Skin epidermis (tissue), 12 donors: ENCODE measurements around the gene UBXN10.

Experiments
- H3K27ac ChIP-seq, 21 experiments: fragments of 200-600 bp; sonication (generic) in 11 of 21; one replicate each; pipeline ENCODE4 v1.5.0; 2020; ENCODE audit warnings: mild to moderate bottlenecking in 3 of 21, inconsistent platforms in 2 of 21, moderate library complexity in 2 of 21
- H3K4me3 ChIP-seq, 7 experiments: fragments of 200-600 bp; sonication (generic) in 2 of 7; one replicate each; pipeline ENCODE4 v1.5.0; 2020; ENCODE audit warnings: inconsistent platforms in 2 of 7, mild to moderate bottlenecking in 2 of 7, moderate library complexity in 1 of 7

The UBXN10 gene

DNA sequence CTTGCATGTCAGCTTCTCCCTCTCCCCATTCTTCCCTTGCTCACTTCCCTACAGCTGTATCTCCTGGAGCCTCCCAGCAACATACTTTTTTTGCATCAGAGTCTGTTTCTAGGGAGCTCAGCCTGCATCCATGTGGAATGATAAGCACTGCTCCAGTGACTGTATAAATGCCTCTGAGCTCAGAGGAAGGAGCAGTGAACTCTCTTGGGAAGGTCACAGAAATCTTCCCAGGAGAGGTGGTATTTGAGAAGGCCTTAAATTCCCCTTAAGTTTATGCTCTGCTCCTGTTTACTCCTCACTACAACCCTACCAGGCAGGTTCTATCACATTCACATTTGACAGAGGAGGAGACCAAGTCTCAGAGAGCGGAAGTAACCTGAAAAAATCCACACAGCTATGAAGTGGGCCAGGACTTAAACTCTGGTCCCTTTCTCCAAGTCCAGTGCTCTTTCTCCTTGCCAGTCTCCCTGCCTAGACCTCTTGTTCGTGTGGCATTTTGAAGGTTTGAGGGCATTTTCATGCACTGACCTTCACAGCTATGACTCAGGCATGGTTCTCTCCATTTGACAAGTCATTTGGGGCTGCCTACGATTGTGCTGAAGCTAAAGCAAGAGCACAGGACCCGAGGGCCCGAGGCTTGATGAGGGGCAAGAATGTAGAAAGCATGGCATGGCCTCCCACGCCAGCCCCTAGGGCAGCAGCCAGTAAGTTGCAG, 5.6 kb upstream of the UBXN10 start:
- H3K27ac ChIP-seq = no peak overlapping the region
- H3K4me3 ChIP-seq = no peak overlapping the region

- Histone ChIP-seq H3K27ac (no peak overlapping the region), H3K4me3 (no peak overlapping the region)
Measured at GRCh38 chr1:20180844-20181207, 5.1 kb upstream of the UBXN10 start.

- no peak overlapping the region for H3K27ac ChIP-seq
- H3K4me3 ChIP-seq = no peak overlapping the region
Measured at GRCh38 chr1:20182415-20182814, 3.5 kb upstream of the UBXN10 start.

DNA sequence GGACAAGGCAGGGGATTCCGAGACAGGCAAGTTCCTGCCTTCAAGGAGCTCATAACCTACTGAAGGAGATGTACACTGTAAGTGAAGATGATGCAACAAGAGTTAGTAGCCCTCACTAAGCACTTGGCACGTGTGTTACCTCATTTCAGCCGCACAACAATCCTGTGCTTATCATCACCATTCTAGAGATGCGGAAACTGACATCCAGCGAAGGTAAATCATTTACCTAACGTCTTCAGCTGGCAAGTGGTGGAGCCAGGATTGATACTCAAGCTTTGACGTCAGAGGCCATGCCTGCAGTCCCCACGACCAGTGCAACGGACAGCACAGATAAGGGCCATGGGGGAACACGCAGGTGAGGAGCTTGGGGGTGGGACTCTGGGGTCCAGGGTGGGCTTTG, 2.9 kb upstream of the UBXN10 start:
- Histone ChIP-seq H3K27ac (no peak overlapping the region), H3K4me3 (no peak overlapping the region)

GRCh38 chr1:20183616-20184271, 2.2 kb upstream of the UBXN10 start:
- Histone ChIP-seq H3K4me3 (no peak overlapping the region), H3K27ac (no peak overlapping the region)

- H3K27ac ChIP-seq = peak overlapping the region in 1 of 21 experiments; percentile 39
- no peak overlapping the region for H3K4me3 ChIP-seq
Measured at GRCh38 chr1:20184481-20184900, 1.4 kb upstream of the UBXN10 start.

- H3K4me3 ChIP-seq = peak overlapping the region; percentile 16 to 37 (median 23)
- peak overlapping the region in 15 of 21 experiments; percentile 8 to 82 (median 49) for H3K27ac ChIP-seq
Measured at GRCh38 chr1:20184997-20185833, 681 bp upstream of the UBXN10 start.

DNA sequence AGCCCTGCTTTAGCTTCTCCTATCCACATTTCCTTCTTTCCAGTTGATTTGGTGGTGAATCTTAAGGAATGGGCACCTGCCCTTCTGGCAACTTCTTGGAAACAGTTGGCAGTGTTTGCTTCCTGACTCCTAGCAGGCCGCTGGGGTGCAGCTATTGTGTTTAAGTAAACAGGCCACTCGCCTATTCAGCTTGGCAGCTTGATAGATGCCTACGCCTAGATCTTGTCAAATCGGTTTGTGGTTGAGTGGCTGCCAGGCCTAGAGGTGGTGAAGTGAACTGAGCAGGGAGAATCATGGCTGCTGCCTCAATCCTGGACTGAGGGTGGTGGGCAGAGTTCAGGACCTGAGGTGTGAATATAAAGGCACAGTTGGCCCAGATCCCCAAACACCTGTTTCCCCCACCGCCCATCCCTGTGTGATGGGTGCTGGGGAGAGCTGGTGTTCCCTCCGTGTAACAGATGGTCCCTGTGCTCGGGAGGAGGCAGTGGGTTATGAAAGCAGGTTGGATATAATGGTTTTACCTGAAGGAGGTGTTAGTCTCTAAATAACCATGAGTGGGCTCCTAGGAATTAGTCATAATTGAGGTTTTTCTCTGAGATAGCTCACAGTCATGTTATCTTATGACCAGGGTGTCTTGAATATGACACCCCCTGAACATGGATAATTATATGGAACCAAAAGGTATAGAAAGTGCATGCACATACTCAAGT, 1.4 kb downstream of the UBXN10 start:
- Histone ChIP-seq H3K27ac (peak overlapping the region in 9 of 21 experiments; percentile 6 to 67 (median 49)), H3K4me3 (no peak overlapping the region)

GRCh38 chr1:20187813-20188454, 2.0 kb downstream of the UBXN10 start:
- no peak overlapping the region for H3K4me3 ChIP-seq
- peak overlapping the region in 1 of 21 experiments; percentile 51 for H3K27ac ChIP-seq

DNA sequence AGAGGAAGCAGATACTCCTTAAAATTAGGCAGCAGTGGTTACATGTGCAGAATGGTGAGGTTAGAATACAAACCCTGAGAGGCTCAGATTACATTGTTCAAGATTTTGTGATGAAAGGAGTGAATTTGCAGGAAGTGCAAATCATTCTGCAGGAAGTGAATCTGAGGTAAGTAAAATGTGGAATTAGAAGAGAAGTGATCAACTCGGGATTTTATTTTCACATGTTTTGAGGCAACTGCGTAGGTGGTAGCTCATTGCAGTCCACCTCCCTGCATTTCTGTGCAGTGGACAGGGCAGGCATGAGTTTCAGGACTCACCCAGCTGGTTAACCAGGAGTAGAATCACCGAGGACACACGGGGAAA, 2.5 kb downstream of the UBXN10 start:
- no peak overlapping the region for H3K27ac ChIP-seq
- H3K4me3 ChIP-seq = no peak overlapping the region

DNA sequence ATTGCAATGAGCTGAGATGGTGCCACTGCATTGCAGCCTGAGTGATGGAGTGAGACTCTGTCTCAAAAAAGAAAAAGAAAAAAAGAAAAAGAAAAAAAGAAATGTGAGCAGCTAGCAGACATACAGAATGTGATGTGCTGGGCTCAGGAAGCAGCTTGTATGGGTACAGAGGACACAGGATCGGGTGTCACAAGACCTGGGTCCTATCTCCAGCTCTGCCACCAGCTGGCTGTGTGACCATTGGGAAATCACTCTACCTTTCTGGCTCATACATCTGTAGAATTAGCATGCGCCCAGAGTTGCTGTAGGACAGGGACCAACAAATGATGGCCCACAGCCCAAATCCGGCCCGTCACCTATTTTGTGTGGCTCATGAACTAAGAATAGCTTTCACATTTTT, 3.8 kb downstream of the UBXN10 start:
- Histone ChIP-seq H3K4me3 (no peak overlapping the region), H3K27ac (no peak overlapping the region)

- no peak overlapping the region for H3K27ac ChIP-seq
- H3K4me3 ChIP-seq = no peak overlapping the region
Measured at GRCh38 chr1:20190256-20191160, 4.6 kb downstream of the UBXN10 start.

GRCh38 chr1:20191266-20191825, 5.5 kb downstream of the UBXN10 start:
- Histone ChIP-seq H3K27ac (no peak overlapping the region), H3K4me3 (no peak overlapping the region)

DNA sequence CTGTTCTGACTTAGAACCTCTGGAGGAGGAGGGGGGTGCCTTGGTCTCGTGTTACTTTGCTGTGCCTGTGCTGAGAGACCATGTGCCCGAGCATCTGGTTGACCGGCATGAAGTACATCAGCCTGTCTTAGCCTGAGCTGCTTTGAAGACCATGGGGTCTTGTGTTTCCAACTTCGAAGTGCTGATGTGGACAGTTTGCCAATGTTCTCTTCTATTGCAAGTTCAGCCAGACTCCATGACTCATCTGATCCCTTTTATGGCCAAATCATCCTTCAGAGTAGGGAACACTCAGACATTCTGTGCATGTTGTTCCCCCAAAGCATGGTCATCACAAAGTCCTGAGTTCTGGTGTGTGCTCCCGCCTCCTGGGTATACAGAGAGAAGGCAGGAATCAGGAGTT, 6.5 kb downstream of the UBXN10 start:
- H3K27ac ChIP-seq = no peak overlapping the region

GRCh38 chr1:20192871-20193411, 7.0 kb downstream of the UBXN10 start:
- Histone ChIP-seq H3K4me3 (no peak overlapping the region), H3K27ac (no peak overlapping the region)

More for the DNA sequence above, 6.5 kb downstream of the UBXN10 start:
- no peak overlapping the region for H3K4me3 ChIP-seq

- Histone ChIP-seq H3K4me3 (no peak overlapping the region), H3K27ac (no peak overlapping the region)
Measured at GRCh38 chr1:20194224-20194623, 8.3 kb downstream of the UBXN10 start.

- no peak overlapping the region for H3K27ac ChIP-seq
- H3K4me3 ChIP-seq = no peak overlapping the region
Measured at GRCh38 chr1:20194757-20195461, 9.0 kb downstream of the UBXN10 start.

DNA sequence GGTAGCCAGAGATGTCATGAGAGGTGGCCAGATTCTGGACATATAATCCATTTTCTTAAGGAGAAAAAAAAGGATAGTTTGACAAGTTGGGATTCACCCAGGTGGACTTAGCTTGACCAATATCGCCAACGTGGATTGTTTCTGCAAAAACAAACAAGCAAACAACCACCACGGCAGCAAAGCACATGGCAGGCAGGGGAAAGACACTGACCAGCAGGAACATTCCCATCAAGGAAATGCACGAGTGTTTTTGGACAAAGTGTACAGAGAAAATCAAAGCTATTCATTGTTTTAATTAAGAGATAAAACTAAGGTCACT, 9.5 kb downstream of the UBXN10 start:
- Histone ChIP-seq H3K4me3 (no peak overlapping the region), H3K27ac (no peak overlapping the region)
